SK-N-SH treated with all-trans-retinoic acid at 6 μM for 48 hours (cell line): ENCODE results near the gene CERK.

ENCODE experiments used
- ARNTL ChIP-seq: fragments of 450-650 bp; formaldehyde crosslinking; IDR thresholded peaks from 2 replicates; pipeline ENCODE4 v1.5.0; 2020; ENCODE audit warnings: low read depth, mild to moderate bottlenecking, moderate library complexity, borderline replicate concordance
- ESRRG ChIP-seq: fragments of 250-450 bp; sonication (Bioruptor Pico); IDR thresholded peaks from 2 replicates; pipeline ENCODE4 v1.6.1; 2021; ENCODE audit warnings: mild to moderate bottlenecking
- GLIS3 ChIP-seq: fragments of 250-450 bp; sonication (Bioruptor Pico); IDR thresholded peaks from 2 replicates; pipeline ENCODE4 v1.5.0; 2020; ENCODE audit warnings: mild to moderate bottlenecking, moderate library complexity
- OSR1 ChIP-seq: fragments of 250-450 bp; sonication (Bioruptor Pico); IDR thresholded peaks from 2 replicates; pipeline ENCODE4 v1.8.0; 2022; ENCODE audit warnings: moderate library complexity, mild to moderate bottlenecking, inconsistent platforms
- PPARA ChIP-seq: fragments of 250-450 bp; sonication (Bioruptor Pico); IDR thresholded peaks from 2 replicates; pipeline ENCODE4 v1.5.0; 2020; ENCODE audit warnings: mild to moderate bottlenecking, borderline replicate concordance
- SNAI2 ChIP-seq: fragments of 250-450 bp; sonication (Bioruptor Pico); IDR thresholded peaks from 2 replicates; pipeline ENCODE4 v1.5.0; 2020; ENCODE audit warnings: mild to moderate bottlenecking, moderate library complexity
- TCF4 ChIP-seq: fragments of 250-450 bp; sonication (Bioruptor Pico); IDR thresholded peaks from 2 replicates; pipeline ENCODE4 v1.8.0; 2021; ENCODE audit warnings: mild to moderate bottlenecking, moderate library complexity, borderline replicate concordance
- TSHZ2 ChIP-seq: fragments of 250-450 bp; sonication (Bioruptor Pico); IDR thresholded peaks from 2 replicates; pipeline ENCODE4 v1.5.0; 2020; ENCODE audit warnings: mild to moderate bottlenecking, moderate library complexity
- ZFP3 ChIP-seq: fragments of 250-450 bp; sonication (Bioruptor Pico); IDR thresholded peaks from 2 replicates; pipeline ENCODE4 v1.5.0; 2020; ENCODE audit warnings: mild to moderate bottlenecking, moderate library complexity
- ZFP30 ChIP-seq: fragments of 450-650 bp; formaldehyde crosslinking; IDR thresholded peaks from 2 replicates; pipeline ENCODE4 v1.5.0; 2022; ENCODE audit warnings: mild to moderate bottlenecking, moderate library complexity
- ZNF70 ChIP-seq: fragments of 450-650 bp; formaldehyde crosslinking; IDR thresholded peaks from 2 replicates; pipeline ENCODE4 v1.5.0; 2020; ENCODE audit warnings: mild to moderate bottlenecking, moderate library complexity
- TF ChIP-seq, protein P1 (sequence below): fragments of 250-450 bp; sonication (Bioruptor Pico); IDR thresholded peaks from 2 replicates; pipeline ENCODE4 v1.5.1; 2020; ENCODE audit warnings: low read depth, mild to moderate bottlenecking, moderate library complexity

DNA sequence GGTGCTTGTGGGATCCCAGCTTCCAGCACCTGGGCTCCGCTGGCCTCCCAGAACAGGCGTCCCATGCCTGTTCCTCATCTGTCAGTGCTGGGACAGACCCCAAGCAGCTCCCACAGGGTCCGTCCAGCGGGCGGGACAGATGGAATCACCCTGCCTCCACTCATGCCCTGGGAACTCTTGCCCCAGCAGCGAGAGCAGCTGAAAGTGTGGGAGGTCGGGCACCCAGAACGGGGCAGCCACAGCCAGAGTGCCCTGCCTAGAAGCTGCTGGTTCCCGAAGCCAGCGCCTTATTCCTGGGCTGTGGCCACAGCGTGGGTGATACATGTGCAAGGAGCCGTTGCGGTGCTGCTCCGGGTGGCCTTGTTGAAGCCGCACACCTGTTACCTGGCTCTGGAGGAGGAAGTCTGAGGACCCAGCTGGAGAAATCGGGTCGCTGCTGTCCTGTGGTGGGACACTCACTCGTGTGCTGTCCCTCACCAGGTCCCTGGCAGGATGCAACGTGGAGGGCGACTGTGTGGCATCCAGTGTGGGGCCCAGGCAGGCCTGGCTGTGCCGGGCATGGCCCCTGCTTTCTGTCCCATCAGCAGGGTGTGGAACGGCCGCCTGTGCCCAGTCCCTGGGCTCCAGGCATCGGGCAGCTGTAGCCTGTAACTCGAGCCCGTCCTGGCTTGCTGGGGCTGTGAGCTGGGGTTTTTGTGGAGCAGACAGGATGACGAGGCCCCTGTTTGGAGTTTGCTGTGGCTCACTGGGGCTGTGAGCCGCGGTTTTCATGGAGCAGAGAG, 101.6 kb downstream of the CERK start:
- TF ChIP-seq ESRRG, result no peak
- no peak for TF ChIP-seq ZFP30
- TF ChIP-seq SNAI2 (CRISPR knock-in tag), result no peak
- TF ChIP-seq GLIS3, result no peak
- no peak for TF ChIP-seq ZFP3 (CRISPR knock-in tag)
- TF ChIP-seq, protein P1, sequence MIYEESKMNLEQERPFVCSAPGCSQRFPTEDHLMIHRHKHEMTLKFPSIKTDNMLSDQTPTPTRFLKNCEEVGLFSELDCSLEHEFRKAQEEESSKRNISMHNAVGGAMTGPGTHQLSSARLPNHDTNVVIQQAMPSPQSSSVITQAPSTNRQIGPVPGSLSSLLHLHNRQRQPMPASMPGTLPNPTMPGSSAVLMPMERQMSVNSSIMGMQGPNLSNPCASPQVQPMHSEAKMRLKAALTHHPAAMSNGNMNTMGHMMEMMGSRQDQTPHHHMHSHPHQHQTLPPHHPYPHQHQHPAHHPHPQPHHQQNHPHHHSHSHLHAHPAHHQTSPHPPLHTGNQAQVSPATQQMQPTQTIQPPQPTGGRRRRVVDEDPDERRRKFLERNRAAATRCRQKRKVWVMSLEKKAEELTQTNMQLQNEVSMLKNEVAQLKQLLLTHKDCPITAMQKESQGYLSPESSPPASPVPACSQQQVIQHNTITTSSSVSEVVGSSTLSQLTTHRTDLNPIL (CRISPR knock-in tag), result no peak
- no peak for TF ChIP-seq TCF4
- TF ChIP-seq ZNF70, result no peak
- no peak for TF ChIP-seq ARNTL
- no peak for TF ChIP-seq OSR1 (CRISPR knock-in tag)
- TF ChIP-seq PPARA (CRISPR knock-in tag), result no peak
- TF ChIP-seq TSHZ2 (CRISPR knock-in tag), result no peak
